IMR-90 (cell line): ENCODE measurements around the gene OR52A5. TPM values are rescaled to one million over a fixed set of nuclear protein-coding genes. Genes with fewer than 3 reads are reported as not detected.

Experiments
- ATAC-seq: fragments of 200-7000 bp; cut with Tn5 transposase; 2 replicates; pipeline ENCODE4 v1.9.1; 2020; ENCODE audit warnings: low read depth, mild to moderate bottlenecking, moderate library complexity
- BruUV-seq: library from RNA; stranded (reverse); fragments of 400-500 nt; replicated peaks from 2 replicates; lab custom pipeline; 2021; lab: Mats Ljungman, UMichigan
- CTCF ChIA-PET: fragments of 300-600 bp; formaldehyde crosslinking; extraction: SDS; loops from one replicate; lab custom pipeline; 2021; ENCODE audit warnings: antibody characterized with exemption; lab: Yijun Ruan, JAX
- POLR2A ChIA-PET: fragments of 300-600 bp; sonication (Branson Sonifier 250); formaldehyde crosslinking; loops from one replicate; lab custom pipeline; 2022; ENCODE audit warnings: antibody characterized with exemption; ENCODE audit not compliant: unreplicated experiment; lab: Charles Lee
- DNase-seq: peaks from one replicate; pipeline ENCODE4 v3.0.0; 2013
- H2AFZ ChIP-seq: replicated peaks from 2 replicates; pipeline ENCODE3; 2013; ENCODE audit warnings: low read length, mild to moderate bottlenecking; ENCODE audit not compliant: poor library complexity
- H2AK5ac ChIP-seq: 2 replicates; pipeline ENCODE4 v1.6.1; 2013; ENCODE audit warnings: low read depth, low read length, inconsistent platforms
- H2AK9ac ChIP-seq: replicated peaks from 2 replicates; pipeline ENCODE3; 2013; ENCODE audit warnings: mild to moderate bottlenecking, low read depth, low read length, moderate library complexity; ENCODE audit not compliant: poor library complexity
- H2BK120ac ChIP-seq: 2 replicates; pipeline ENCODE4 v1.6.1; 2013; ENCODE audit warnings: low read depth, low read length, inconsistent platforms
- H2BK15ac ChIP-seq: 3 replicates; pipeline ENCODE4 v1.6.1; 2013; ENCODE audit warnings: low read depth, low read length, inconsistent platforms
- H2BK20ac ChIP-seq: 2 replicates; pipeline ENCODE4 v1.6.1; 2013; ENCODE audit warnings: low read depth, mild to moderate bottlenecking, inconsistent platforms, low read length, moderate library complexity
- H2BK5ac ChIP-seq: 2 replicates; pipeline ENCODE4 v1.6.1; 2013; ENCODE audit warnings: mild to moderate bottlenecking, low read depth, low read length, inconsistent platforms; ENCODE audit not compliant: poor library complexity, severe bottlenecking
- H3K14ac ChIP-seq: replicated peaks from 2 replicates; pipeline ENCODE4 v1.6.1; 2013; ENCODE audit warnings: low read depth, low read length, inconsistent platforms
- H3K18ac ChIP-seq: 2 replicates; pipeline ENCODE4 v1.6.1; 2013; ENCODE audit warnings: low read depth, low read length, control low read depth
- H3K23ac ChIP-seq: 2 replicates; pipeline ENCODE4 v1.6.1; 2013; ENCODE audit warnings: low read depth, low read length, inconsistent platforms
- H3K27ac ChIP-seq: 2 replicates; pipeline ENCODE4 v1.5.1; 2013; ENCODE audit warnings: mild to moderate bottlenecking, control low read depth, low read length; ENCODE audit not compliant: insufficient read depth
- H3K27me3 ChIP-seq: 2 replicates; pipeline ENCODE4 v1.6.1; 2013; ENCODE audit warnings: low read length; ENCODE audit not compliant: control insufficient read depth, insufficient read depth
- H3K36me3 ChIP-seq: 2 replicates; pipeline ENCODE4 v1.6.1; 2013; ENCODE audit warnings: low read length, mixed read lengths; ENCODE audit not compliant: control insufficient read depth, insufficient read depth
- H3K4ac ChIP-seq: 2 replicates; pipeline ENCODE4 v1.6.1; 2013; ENCODE audit warnings: low read depth, low read length, inconsistent platforms
- H3K4me1 ChIP-seq: 2 replicates; pipeline ENCODE4 v1.6.1; 2013; ENCODE audit warnings: low read length, mixed read lengths; ENCODE audit not compliant: control insufficient read depth, insufficient read depth
- H3K4me2 ChIP-seq: 2 replicates; pipeline ENCODE4 v1.6.1; 2013; ENCODE audit warnings: low read depth, mild to moderate bottlenecking, control low read depth, low read length, moderate library complexity
- H3K4me3 ChIP-seq: 2 replicates; pipeline ENCODE4 v1.5.1; 2013; ENCODE audit warnings: low read depth, mild to moderate bottlenecking, control low read depth, low read length, moderate library complexity; ENCODE audit not compliant: insufficient read depth
- H3K56ac ChIP-seq: 2 replicates; pipeline ENCODE4 v1.6.1; 2013; ENCODE audit warnings: low read length, inconsistent platforms; ENCODE audit not compliant: insufficient read depth; ENCODE audit errors: extremely low read depth
- H3K79me1 ChIP-seq, 2 experiments: 2 replicates each; pipeline ENCODE4 v1.6.1; 2013; ENCODE audit warnings: low read length in 2 of 2, inconsistent platforms in 1 of 2, low read depth in 1 of 2
- H3K9ac ChIP-seq: 2 replicates; pipeline ENCODE4 v1.6.1; 2013; ENCODE audit warnings: low read depth, low read length, control low read depth
- H3K9me1 ChIP-seq: 2 replicates; pipeline ENCODE4 v1.6.1; 2013; ENCODE audit warnings: low read length, inconsistent platforms; ENCODE audit not compliant: insufficient read depth
- H3K9me3 ChIP-seq: 2 replicates; pipeline ENCODE4 v1.6.1; 2013; ENCODE audit warnings: low read length; ENCODE audit not compliant: control insufficient read depth, insufficient read depth
- H4K20me1 ChIP-seq: 2 replicates; pipeline ENCODE4 v1.6.1; 2013; ENCODE audit warnings: low read length, inconsistent platforms; ENCODE audit not compliant: insufficient read depth
- H4K5ac ChIP-seq: 2 replicates; pipeline ENCODE4 v1.6.1; 2013; ENCODE audit warnings: mild to moderate bottlenecking, low read depth, low read length, control low read depth
- H4K8ac ChIP-seq, 2 experiments: 2 replicates each; pipeline ENCODE4 v1.6.1; 2013; ENCODE audit warnings: low read depth in 2 of 2, low read length in 2 of 2, control low read depth in 1 of 2, inconsistent platforms in 1 of 2
- H4K91ac ChIP-seq: 2 replicates; pipeline ENCODE4 v1.6.1; 2013; ENCODE audit warnings: low read depth, low read length, inconsistent platforms; ENCODE audit not compliant: insufficient read depth
- BHLHE40 ChIP-seq: fragments of 150-350 bp; IDR thresholded peaks from 2 replicates; pipeline ENCODE4 v1.6.1; 2016; ENCODE audit warnings: mild to moderate bottlenecking, low read depth, low read length
- CEBPB ChIP-seq: IDR thresholded peaks from 2 replicates; pipeline ENCODE4 v1.6.1; 2012; ENCODE audit warnings: low read depth, low read length, improper control_type of control experiment
- CHD1 ChIP-seq: IDR thresholded peaks from 2 replicates; pipeline ENCODE4 v1.6.1; 2012; ENCODE audit warnings: low read depth, low read length, improper control_type of control experiment
- FOS ChIP-seq: fragments of 150-350 bp; IDR thresholded peaks from 2 replicates; pipeline ENCODE4 v1.6.1; 2016; ENCODE audit warnings: low read depth, low read length
- MAFK ChIP-seq: IDR thresholded peaks from 2 replicates; pipeline ENCODE4 v1.6.1; 2012; ENCODE audit warnings: low read depth, low read length, improper control_type of control experiment
- MAZ ChIP-seq: IDR thresholded peaks from 2 replicates; pipeline ENCODE4 v1.6.1; 2012; ENCODE audit warnings: low read depth, mild to moderate bottlenecking, low read length, improper control_type of control experiment, moderate library complexity, borderline replicate concordance
- MXI1 ChIP-seq: IDR thresholded peaks from 2 replicates; pipeline ENCODE4 v1.6.1; 2012; ENCODE audit warnings: low read depth, mild to moderate bottlenecking, low read length, moderate library complexity, borderline replicate concordance
- NFE2L2 ChIP-seq: fragments of 150-350 bp; IDR thresholded peaks from 2 replicates; pipeline ENCODE4 v1.6.1; 2016; ENCODE audit warnings: low read depth, mild to moderate bottlenecking, low read length
- POLR2A ChIP-seq: IDR thresholded peaks from 2 replicates; pipeline ENCODE4 v1.6.1; 2012; ENCODE audit warnings: mild to moderate bottlenecking, low read depth, low read length
- RAD21 ChIP-seq: IDR thresholded peaks from 2 replicates; pipeline ENCODE4 v1.6.1; 2012; ENCODE audit warnings: low read length, improper control_type of control experiment
- RCOR1 ChIP-seq: IDR thresholded peaks from 2 replicates; pipeline ENCODE4 v1.6.1; 2012; ENCODE audit warnings: mild to moderate bottlenecking, low read length, improper control_type of control experiment; ENCODE audit not compliant: insufficient replicate concordance
- RFX5 ChIP-seq: IDR thresholded peaks from 2 replicates; pipeline ENCODE4 v1.8.0; 2012; ENCODE audit warnings: low read depth, mild to moderate bottlenecking, low read length, moderate library complexity
- SMC3 ChIP-seq: fragments of 150-350 bp; IDR thresholded peaks from 2 replicates; pipeline ENCODE4 v1.6.1; 2016; ENCODE audit warnings: low read depth, mild to moderate bottlenecking, antibody characterized with exemption, low read length, moderate library complexity
- WGBS, 2 experiments: methylation state at CpG; one replicate each; pipeline versions ENCODE4 v1.1.5 to v1.1.7; 2013; ENCODE audit warnings: missing lambda C conversion rate in 2 of 2; ENCODE audit not compliant: insufficient read length in 1 of 2; ENCODE audit errors: extremely low coverage in 2 of 2; 5-methylcytosine and 5-hydroxymethylcytosine counted together
- dilution Hi-C: fragments of 300-500 bp; cut with HindIII; formaldehyde crosslinking; loops from one replicate; pipeline ENCODE4 v1.14.3; 2018; ENCODE audit warnings: low sequenced_read_pairs; ENCODE audit not compliant: unreplicated experiment
- in situ Hi-C: fragments of 300-500 bp; cut with MboI; formaldehyde crosslinking; loops from 3 replicates; pipeline ENCODE4 v1.14.3; 2019; ENCODE audit warnings: low sequenced_read_pairs, inconsistent platforms, mixed read lengths
- intact Hi-C: fragments of 100-400 bp; cut with micrococcal nuclease; formaldehyde crosslinking; loops from 2 replicates; pipeline ENCODE4 v1.10.0; 2022
- polyA plus RNA-seq, 3 experiments: library from polyadenylated mRNA; depleted of rRNA; stranded (reverse); fragments of >200 nt; gene quantifications; 2 replicates each; pipeline ENCODE4 v1.2.3, GENCODE V29; 2012; ENCODE audit warnings: low replicate concordance in 1 of 3
- total RNA-seq: library from RNA; depleted of rRNA; stranded (reverse); fragments of >200 nt; gene quantifications from 2 replicates; pipeline ENCODE4 v1.2.3, GENCODE V29; 2012
- TF ChIP-seq, protein P1 (sequence below): conservative IDR thresholded peaks from 2 replicates; pipeline ENCODE4 v1.5.1; 2012; ENCODE audit warnings: mild to moderate bottlenecking, low read depth, low read length, improper control_type of control experiment
- TF ChIP-seq, protein P2 (sequence below): fragments of 150-350 bp; IDR thresholded peaks from 2 replicates; pipeline ENCODE4 v1.6.1; 2017; ENCODE audit warnings: mild to moderate bottlenecking, antibody characterized with exemption, low read length, low read depth
- TF ChIP-seq, protein P3 (sequence below): fragments of 150-350 bp; IDR thresholded peaks from 2 replicates; pipeline ENCODE4 v1.6.1; 2016; ENCODE audit warnings: low read depth, mild to moderate bottlenecking, low read length, moderate library complexity, borderline replicate concordance

The OR52A5 gene
- total and polyA plus RNA-seq, 2 of the 4 experiments (the other 2 are of a cell fraction), result not detected

DNA sequence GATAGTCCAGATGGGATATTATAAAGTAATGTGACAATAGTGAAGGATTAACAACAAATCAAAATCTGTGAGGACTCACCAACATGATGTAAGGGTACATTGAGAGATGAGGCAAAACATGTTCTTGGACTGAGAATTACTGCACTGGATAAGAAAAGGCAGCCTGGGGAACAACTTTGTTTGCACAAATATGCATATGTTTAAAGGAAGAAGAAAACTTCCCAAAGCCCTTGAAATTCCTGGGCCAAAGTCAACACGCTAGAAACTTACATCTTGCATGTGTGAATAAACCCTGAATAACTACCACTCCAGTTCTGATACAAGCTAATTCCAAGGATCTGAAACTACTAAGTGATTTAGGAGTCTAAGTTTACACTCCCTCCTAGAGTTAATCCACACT lies 1.1 kb downstream of the OR52A5 start:
- in situ Hi-C loops (no loop called here), dilution Hi-C loops (no loop called here), intact Hi-C loops (no loop called here)
- Histone ChIP-seq H2BK15ac (no peak overlapping the region), H2AK5ac (no peak overlapping the region), H3K36me3 (no peaks in the 10 kb centered on the region), H3K14ac (no peak overlapping the region), H4K8ac (no peak overlapping the region), H4K91ac (no peak overlapping the region), H4K5ac (no peak overlapping the region), H3K9me3 (no peaks in the 10 kb centered on the region), H2AK9ac (no peak overlapping the region), H2BK5ac (no peak overlapping the region), H4K20me1 (no peaks in the 10 kb centered on the region), H2BK120ac (no peak overlapping the region), H3K18ac (no peak overlapping the region), H3K4me2 (no peak overlapping the region), H3K4me3 (no peak overlapping the region), H3K27me3 (no peaks in the 10 kb centered on the region), H3K9ac (no peak overlapping the region), H2BK20ac (no peak overlapping the region), H3K27ac (no peak overlapping the region), H2AFZ (no peak overlapping the region), H3K23ac (no peak overlapping the region), H3K56ac (no peak overlapping the region), H3K4ac (no peak overlapping the region), H3K4me1 (no peaks in the 10 kb centered on the region), H3K9me1 (no peaks in the 10 kb centered on the region), H3K79me1 (no peaks in the 10 kb centered on the region)
- BruUV-seq, result no TSS peak
- ChIA-PET CTCF (interaction anchor here (0.6 to 0.7 kb wide), 2 partner anchors 158 to 393 kb away, joined by 3 to 5 read pairs; no protein-coding TSS in a partner anchor), POLR2A (no interaction called here)
- DNase-seq (no peak), ATAC-seq (no peak)
- no CpG with 5 or more reads among the region's 1 CpG for WGBS, 2 experiments
- TF ChIP-seq POLR2A, result no peak
- TF ChIP-seq RCOR1, result no peak
- TF ChIP-seq CHD1, result no peak
- no peak for TF ChIP-seq MXI1
- no peak for TF ChIP-seq BHLHE40
- TF ChIP-seq, protein P1, sequence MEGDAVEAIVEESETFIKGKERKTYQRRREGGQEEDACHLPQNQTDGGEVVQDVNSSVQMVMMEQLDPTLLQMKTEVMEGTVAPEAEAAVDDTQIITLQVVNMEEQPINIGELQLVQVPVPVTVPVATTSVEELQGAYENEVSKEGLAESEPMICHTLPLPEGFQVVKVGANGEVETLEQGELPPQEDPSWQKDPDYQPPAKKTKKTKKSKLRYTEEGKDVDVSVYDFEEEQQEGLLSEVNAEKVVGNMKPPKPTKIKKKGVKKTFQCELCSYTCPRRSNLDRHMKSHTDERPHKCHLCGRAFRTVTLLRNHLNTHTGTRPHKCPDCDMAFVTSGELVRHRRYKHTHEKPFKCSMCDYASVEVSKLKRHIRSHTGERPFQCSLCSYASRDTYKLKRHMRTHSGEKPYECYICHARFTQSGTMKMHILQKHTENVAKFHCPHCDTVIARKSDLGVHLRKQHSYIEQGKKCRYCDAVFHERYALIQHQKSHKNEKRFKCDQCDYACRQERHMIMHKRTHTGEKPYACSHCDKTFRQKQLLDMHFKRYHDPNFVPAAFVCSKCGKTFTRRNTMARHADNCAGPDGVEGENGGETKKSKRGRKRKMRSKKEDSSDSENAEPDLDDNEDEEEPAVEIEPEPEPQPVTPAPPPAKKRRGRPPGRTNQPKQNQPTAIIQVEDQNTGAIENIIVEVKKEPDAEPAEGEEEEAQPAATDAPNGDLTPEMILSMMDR, result no peak
- TF ChIP-seq MAFK, result no peak
- TF ChIP-seq, protein P2, sequence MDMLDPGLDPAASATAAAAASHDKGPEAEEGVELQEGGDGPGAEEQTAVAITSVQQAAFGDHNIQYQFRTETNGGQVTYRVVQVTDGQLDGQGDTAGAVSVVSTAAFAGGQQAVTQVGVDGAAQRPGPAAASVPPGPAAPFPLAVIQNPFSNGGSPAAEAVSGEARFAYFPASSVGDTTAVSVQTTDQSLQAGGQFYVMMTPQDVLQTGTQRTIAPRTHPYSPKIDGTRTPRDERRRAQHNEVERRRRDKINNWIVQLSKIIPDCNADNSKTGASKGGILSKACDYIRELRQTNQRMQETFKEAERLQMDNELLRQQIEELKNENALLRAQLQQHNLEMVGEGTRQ, result no peak
- no peak for TF ChIP-seq SMC3
- no peak for TF ChIP-seq MAZ
- TF ChIP-seq NFE2L2, result no peak
- no peak for TF ChIP-seq RFX5
- TF ChIP-seq CEBPB, result no peak
- TF ChIP-seq RAD21, result no peak
- no peak for TF ChIP-seq FOS
- TF ChIP-seq, protein P3, sequence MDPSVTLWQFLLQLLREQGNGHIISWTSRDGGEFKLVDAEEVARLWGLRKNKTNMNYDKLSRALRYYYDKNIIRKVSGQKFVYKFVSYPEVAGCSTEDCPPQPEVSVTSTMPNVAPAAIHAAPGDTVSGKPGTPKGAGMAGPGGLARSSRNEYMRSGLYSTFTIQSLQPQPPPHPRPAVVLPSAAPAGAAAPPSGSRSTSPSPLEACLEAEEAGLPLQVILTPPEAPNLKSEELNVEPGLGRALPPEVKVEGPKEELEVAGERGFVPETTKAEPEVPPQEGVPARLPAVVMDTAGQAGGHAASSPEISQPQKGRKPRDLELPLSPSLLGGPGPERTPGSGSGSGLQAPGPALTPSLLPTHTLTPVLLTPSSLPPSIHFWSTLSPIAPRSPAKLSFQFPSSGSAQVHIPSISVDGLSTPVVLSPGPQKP, result no peak
